ENCODE data around the gene EXO1.
"Not testable (repeated sequence)": the region's sequence is repeated elsewhere in the genome, so short reads cannot be mapped to it uniquely, and the experiment has no call there.

Gene EXO1

GRCh38 chr1:241837416-241837815 lies 10.6 kb upstream of the EXO1 start:
- no peak for DNase-seq

- no peak for DNase-seq
These were observed 10.1 kb upstream of the EXO1 start for GRCh38 chr1:241837901-241838300.

DNA sequence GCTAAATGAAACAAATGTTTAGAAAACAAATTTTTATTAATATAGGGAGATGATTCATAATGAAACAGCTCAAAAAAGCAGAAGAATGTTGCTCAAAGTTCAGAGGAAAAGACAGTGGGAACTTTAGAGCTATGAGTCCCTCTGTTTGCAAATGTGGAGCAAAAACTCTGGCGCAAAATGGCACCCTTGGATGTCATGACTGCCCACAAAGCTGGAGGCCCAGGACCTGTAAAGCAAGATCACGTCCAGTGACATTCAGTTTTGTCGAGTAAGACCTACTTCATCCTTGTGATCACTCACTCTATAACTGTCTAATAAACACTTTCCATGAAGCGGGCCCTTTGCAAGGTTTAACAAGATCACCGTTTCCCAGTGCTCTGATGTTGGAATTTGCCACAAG lies 9.1 kb upstream of the EXO1 start:
- no peak for DNase-seq

GRCh38 chr1:241839369-241839979 lies 8.5 kb upstream of the EXO1 start:
- DNase-seq = no peak

- DNase-seq = no peak
These were observed 7.8 kb upstream of the EXO1 start for GRCh38 chr1:241840164-241840563.

DNA sequence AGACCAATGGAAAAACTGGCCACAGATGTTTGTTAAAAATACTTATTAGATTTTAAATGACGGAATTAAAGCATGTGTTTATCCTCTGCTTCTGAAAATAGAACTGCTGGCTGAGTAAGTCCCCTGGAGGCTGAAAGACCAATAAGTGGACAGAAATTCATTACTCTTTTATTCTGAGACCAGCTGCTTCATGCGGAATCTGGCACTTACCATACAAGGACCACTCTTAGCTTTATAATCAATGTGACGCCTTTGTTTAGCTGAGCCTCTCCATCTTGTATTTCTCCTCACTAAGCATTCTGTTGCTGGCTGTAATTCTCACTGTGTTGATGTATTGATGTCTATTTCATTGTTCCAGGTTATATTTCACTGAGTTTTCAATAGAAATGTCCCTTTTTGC lies 6.3 kb upstream of the EXO1 start:
- no peak for DNase-seq

GRCh38 chr1:241842565-241842964 lies 5.4 kb upstream of the EXO1 start:
- no peak for DNase-seq

DNA sequence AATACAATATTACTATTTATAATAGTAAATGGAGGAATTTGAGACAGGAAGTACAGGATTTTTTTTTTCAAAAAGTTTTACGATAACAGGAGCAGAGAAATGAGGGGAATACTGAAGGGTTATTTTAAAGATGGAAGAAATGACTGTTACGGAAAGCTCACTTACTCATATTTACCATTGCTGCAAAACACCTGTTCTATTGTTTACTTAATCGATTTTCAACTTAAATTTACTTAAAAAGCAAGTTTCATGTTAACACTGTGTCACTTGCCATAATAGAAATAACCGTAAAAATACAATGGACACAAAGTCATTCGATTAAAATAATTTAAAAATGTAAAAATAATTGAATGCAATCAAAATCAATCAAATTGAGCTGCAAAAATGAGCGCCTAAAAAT lies 3.4 kb upstream of the EXO1 start:
- no peak for DNase-seq

DNA sequence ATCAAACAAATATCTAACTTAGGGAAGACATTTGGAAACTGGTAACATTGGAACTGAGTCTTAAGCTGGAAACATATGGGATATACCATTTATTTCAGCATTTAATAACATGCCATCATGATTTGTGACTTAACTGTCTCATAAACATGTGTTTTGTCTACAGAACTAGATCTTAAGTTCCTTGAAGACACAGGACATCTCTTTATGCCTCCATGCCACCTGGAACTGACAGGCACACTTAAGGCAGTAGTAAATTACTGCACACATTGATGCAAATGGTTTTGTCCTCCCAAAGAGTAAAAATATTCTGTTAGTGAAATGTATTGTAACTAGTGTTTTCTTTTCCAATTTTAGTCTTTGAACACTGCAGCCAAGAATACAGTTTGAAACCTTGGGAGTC lies 1.6 kb upstream of the EXO1 start:
- no peak for DNase-seq

DNA sequence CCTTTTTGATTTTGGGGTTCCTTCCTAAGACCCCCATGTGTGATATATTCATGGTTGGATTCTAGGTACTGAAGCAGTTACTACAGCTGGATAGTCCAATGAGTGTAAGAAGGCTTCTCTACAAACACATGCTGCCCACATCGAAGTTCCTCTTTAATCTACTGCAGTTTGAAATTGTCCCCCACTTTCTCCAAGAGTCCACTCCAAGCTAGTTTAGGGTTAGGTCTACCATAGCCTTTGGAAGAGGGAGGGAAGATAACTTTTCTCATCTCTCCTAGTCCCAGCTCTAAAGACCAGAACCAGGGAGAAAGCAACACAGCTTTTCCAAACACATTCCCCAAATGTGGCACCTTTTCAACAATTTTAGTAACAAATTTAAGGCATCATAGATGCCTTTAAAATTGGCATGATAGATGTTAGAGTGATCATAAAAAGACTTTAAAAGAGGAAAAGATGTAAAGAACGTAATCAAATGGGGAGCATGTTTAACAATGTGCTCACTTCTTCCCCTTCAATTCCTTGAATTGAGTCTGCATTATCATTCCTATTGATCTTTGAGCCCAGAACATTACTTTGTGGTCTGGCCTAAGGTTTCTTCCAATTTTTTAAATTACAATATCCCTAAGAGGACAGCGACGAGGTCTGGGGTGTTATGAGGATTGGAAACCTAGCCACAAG lies 1.0 kb upstream of the EXO1 start:
- no peak for DNase-seq

- no peak for DNase-seq
These were observed 536 bp upstream of the EXO1 start for GRCh38 chr1:241847540-241847795.

- no peak for DNase-seq
These were observed 811 bp downstream of the EXO1 start for GRCh38 chr1:241848686-241849344.

GRCh38 chr1:241849345-241849695 lies 1.3 kb downstream of the EXO1 start:
- no peak for DNase-seq

DNA sequence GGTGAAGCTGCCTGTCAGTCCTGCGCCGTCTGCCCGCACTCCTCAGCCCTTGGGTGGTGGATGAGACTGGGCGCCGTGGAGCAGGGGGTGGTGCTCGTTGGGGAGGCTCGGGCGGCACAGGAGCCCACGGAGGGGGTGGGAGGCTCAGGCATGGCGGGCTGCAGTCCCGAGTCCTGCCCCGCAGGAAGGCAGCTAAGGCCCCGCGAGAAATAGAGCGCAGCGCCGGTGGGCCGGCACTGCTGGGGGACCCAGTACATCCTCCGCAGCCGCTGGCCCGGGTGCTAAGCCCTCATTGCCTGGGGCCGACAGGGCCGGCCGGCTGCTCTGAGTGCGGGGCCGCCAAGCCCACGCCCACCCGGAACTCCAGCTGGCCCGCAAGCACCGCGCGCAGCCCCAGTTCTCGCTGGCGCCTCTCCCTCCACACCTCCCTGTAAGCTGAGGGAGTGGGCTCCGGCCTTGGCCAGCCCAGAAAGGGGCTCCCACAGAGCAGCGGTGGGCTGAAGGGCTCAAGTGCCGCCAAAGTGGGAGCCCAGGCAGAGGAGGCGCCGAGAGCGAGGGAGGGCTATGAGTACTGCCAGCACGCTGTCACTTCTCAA lies 7.6 kb downstream of the EXO1 start:
- DNase-seq = not testable (repeated sequence)

DNA sequence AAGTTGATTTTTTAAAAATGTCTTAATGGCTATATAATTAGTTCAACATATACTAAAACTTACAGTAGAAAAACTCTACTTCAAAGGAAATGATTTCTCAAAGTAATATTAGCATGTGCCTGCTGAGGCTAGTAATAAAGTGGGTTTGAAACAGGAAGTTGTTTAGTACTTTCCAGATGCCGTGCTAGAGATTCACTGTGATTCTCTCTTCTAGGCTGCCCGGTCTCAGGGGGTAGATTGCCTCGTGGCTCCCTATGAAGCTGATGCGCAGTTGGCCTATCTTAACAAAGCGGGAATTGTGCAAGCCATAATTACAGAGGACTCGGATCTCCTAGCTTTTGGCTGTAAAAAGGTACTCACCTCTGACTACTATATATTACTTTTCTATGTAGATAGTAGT lies 9.1 kb downstream of the EXO1 start:
- DNase-seq = no peak

DNA sequence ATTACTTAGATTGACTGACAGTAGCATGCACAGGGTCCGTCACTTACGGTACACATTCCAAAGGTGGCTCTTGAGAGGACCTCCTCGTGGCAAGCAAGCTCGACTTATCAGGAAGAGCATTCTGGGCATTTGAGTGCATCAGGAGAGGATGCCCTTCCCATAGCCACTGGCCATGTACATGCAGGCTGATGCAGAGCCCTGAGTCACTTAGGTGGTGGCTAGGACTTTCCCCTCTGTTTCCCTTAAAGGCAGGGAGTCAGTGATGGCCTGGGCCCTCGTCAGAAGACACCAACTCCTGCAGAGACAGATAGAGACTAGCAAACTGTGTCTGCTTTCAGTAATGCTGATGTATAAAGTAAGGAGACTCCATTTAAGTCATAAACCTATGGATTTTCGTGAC lies 12.9 kb downstream of the EXO1 start:
- DNase-seq = no peak

- DNase-seq = no peak
These were observed 21.0 kb downstream of the EXO1 start for GRCh38 chr1:241869022-241869421.

DNA sequence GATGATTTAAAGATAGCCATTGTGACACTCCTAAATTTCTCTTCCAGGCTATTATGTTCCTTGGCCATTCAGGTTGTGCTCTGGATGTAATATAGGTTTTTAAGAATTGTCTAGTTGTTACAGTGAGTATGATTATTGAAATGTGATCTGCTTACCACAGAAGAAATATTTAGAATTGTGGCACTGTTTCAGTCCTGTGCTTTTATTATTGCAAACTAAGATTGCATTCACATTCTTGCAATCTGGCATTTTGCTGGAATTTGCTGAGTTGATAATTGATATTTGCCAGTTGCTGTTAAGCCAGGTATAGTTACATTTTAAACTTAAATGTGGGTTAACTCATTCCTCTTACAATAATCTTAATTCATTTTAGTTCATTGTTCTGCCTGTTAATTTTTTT lies 22.3 kb downstream of the EXO1 start:
- no peak for DNase-seq

DNA sequence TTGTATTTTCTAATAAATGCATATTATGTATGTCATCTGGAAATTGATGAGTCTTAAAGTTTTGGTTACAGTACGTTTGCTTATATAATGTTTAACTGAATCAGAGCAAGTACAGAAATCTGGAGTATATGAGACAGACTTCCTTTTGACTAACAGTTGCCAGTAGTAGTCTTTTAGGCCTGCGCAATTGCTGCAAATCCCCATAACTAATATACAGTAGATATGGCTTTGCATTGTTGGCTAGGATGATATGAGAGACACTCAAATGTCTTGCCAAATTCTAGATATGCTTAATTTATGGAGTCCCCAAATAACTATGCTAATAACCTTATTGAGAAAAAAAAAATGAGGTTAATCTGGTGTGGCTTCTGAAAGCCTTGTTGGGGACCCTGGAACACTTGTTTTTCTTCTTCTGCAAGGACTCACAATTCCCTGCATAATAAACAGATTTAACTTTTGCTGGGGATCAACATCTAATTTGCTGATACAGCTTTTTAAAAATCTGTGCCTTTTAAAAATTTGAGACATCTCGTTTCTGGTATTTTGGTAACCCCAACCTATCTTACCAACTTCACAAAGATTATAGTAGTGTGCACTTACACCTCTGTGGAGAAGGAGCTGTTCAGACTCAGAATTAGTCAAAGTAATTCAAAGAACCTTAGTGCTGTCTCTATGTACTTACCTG lies 22.9 kb downstream of the EXO1 start:
- DNase-seq = no peak

DNA sequence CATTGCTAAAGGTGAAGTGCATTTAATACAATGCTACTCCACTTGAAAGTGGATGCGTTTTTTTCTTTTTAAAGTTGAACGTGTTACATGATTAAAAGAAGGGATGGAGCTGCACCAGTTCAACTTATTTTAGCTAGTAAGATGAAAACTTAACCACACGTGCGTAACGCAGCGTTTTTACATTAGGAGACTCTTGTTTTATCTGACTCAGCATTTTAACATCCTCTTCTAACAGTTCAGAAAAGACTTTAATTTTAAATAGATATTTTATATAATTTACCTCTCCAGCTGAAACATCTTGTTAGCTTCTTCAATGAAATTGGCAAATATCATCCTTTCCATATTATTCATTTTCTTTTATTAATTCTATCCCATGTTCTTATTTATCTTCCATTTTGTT lies 33.4 kb downstream of the EXO1 start:
- no peak for DNase-seq

- no peak for DNase-seq
These were observed 35.2 kb downstream of the EXO1 start for GRCh38 chr1:241883159-241883558.

- no peak for DNase-seq
These were observed 40.2 kb downstream of the EXO1 start for GRCh38 chr1:241888232-241888631.

DNA sequence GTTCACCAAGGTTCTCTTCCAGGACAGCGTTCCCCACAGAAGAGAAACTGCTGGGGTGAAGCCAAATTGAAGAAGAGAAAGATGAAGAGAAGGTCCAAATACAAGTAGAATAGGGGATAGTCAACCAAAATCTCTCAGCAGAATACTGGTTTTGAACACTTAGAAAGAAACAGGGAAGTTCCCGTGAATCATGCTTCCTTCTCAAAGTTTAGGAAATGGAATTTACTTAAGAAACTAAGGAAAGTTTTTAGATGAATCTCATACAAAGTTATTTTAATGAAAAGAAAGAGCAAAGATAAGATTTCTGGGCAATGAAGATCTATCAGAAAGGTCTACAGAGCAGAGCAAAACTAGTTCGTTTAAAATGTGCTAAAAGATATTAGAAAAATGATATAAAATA lies 43.3 kb downstream of the EXO1 start:
- no peak for DNase-seq

DNA sequence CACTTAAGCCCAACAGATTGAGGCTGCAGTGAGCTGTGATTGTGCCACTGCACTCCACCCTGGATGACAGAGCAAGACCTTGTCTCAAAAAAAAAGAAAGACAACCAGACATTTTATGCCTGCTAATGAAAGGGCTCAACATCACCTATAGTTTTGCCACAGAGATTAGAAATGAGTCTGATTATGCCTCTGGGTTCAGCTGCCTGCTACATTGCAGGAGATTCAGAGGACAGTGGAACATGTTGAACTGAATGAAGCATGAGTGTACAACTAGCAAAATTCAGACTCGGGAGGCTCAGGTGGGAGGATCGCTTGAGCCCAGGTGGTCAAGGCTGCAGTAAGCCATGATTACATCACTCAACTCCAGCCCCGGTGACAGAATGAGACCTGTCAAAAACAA lies 46.0 kb downstream of the EXO1 start:
- DNase-seq = no peak

Data from CD4-positive, alpha-beta T cell treated with Interleukin-6 for 4 hours (primary cell).